Fibroblast of lung (primary cell): ENCODE results near the gene INO80E. TPM values are rescaled to one million over a fixed set of nuclear protein-coding genes. Genes with fewer than 3 reads are reported as not detected.
A peak's percentile ranks its signal among the peaks of the same experiment; 100 is the strongest.

ENCODE experiments used
- DNase-seq, 2 donors: peaks; one replicate each; pipeline versions ENCODE4 v3.0.0 to v3.0.0-alpha.2; 2010; ENCODE audit warnings: low read depth in 2 of 2
- H2AFZ ChIP-seq: 2 replicates; pipeline ENCODE4 v1.5.1; 2012; ENCODE audit warnings: low read length, control low read depth, inconsistent platforms
- H3K27ac ChIP-seq: 2 replicates; pipeline ENCODE4 v1.5.1; 2011; ENCODE audit warnings: low read length, control low read depth; ENCODE audit not compliant: insufficient read depth
- H3K27me3 ChIP-seq: 2 replicates; pipeline ENCODE4 v1.5.1; 2011; ENCODE audit warnings: mild to moderate bottlenecking, low read length; ENCODE audit not compliant: control insufficient read depth, insufficient read depth
- H3K36me3 ChIP-seq: 2 replicates; pipeline ENCODE4 v1.5.1; 2011; ENCODE audit warnings: low read length; ENCODE audit not compliant: control insufficient read depth, insufficient read depth
- H3K4me1 ChIP-seq: 2 replicates; pipeline ENCODE4 v1.5.1; 2011; ENCODE audit warnings: low read length; ENCODE audit not compliant: control insufficient read depth, insufficient read depth; ENCODE audit errors: extremely low read depth
- H3K4me2 ChIP-seq: 2 replicates; pipeline ENCODE4 v1.5.1; 2011; ENCODE audit warnings: low read length, control low read depth; ENCODE audit not compliant: insufficient read depth; ENCODE audit errors: extremely low read depth
- H3K4me3 ChIP-seq, 4 experiments: fragments of 200-600 bp in 1 of 4; sonication (generic) in 1 of 4; replicated peaks in 1 of 4; 2 replicates each; pipeline ENCODE4 v1.5.1; 2011 to 2016; ENCODE audit warnings: low read length in 4 of 4, low read depth in 3 of 4, mild to moderate bottlenecking in 3 of 4, control low read depth in 2 of 4, inconsistent platforms in 1 of 4, mixed read lengths in 1 of 4; ENCODE audit not compliant: insufficient read depth in 1 of 4; ENCODE audit errors: control extremely low read depth in 1 of 4
- H3K79me2 ChIP-seq: 2 replicates; pipeline ENCODE4 v1.5.1; 2012; ENCODE audit warnings: mild to moderate bottlenecking, low read length, inconsistent platforms; ENCODE audit not compliant: control insufficient read depth, insufficient read depth
- H3K9ac ChIP-seq: 2 replicates; pipeline ENCODE4 v1.5.1; 2011; ENCODE audit warnings: mild to moderate bottlenecking, low read length, control low read depth; ENCODE audit not compliant: insufficient read depth
- H3K9me3 ChIP-seq: 2 replicates; pipeline ENCODE4 v1.5.1; 2012; ENCODE audit warnings: low read depth, low read length; ENCODE audit not compliant: control insufficient read depth, insufficient read depth
- H4K20me1 ChIP-seq: 2 replicates; pipeline ENCODE4 v1.5.1; 2011; ENCODE audit warnings: low read length; ENCODE audit not compliant: control insufficient read depth, insufficient read depth; ENCODE audit errors: extremely low read depth
- EZH2 ChIP-seq: IDR thresholded peaks from 2 replicates; pipeline ENCODE4 v1.5.1; 2012; ENCODE audit warnings: low read length, control low read depth, mild to moderate bottlenecking; ENCODE audit errors: missing control alignments
- polyA plus RNA-seq, 2 donors: library from polyadenylated mRNA; depleted of rRNA in 1 of 2; stranded (reverse) in 1 of 2; unstranded in 1 of 2; fragments of >200 nt; gene quantifications; 2 replicates each; pipeline ENCODE4 v1.2.1, GENCODE V29; 2011 to 2012; ENCODE audit warnings: missing spikeins in 1 of 2
- total RNA-seq: library from RNA; depleted of rRNA; stranded (reverse); fragments of >200 nt; gene quantifications from 2 replicates; pipeline ENCODE4 v1.2.1, GENCODE V29; 2014
- TF ChIP-seq, protein P1 (sequence below), 2 donors: IDR thresholded peaks in 1 of 2; conservative IDR thresholded peaks in 1 of 2; 1 replicate in 1 of 2; 2 replicates in 1 of 2; pipeline ENCODE4 v1.5.1; 2011 to 2012; ENCODE audit warnings: low read length in 2 of 2, control low read depth in 1 of 2, inconsistent platforms in 1 of 2, low read depth in 1 of 2, mild to moderate bottlenecking in 1 of 2

Gene INO80E
- total and polyA plus RNA-seq, 2 donors (not counting 1 experiment from before 2014, with no cell fraction given), result 16.3 to 21.9 TPM

DNA sequence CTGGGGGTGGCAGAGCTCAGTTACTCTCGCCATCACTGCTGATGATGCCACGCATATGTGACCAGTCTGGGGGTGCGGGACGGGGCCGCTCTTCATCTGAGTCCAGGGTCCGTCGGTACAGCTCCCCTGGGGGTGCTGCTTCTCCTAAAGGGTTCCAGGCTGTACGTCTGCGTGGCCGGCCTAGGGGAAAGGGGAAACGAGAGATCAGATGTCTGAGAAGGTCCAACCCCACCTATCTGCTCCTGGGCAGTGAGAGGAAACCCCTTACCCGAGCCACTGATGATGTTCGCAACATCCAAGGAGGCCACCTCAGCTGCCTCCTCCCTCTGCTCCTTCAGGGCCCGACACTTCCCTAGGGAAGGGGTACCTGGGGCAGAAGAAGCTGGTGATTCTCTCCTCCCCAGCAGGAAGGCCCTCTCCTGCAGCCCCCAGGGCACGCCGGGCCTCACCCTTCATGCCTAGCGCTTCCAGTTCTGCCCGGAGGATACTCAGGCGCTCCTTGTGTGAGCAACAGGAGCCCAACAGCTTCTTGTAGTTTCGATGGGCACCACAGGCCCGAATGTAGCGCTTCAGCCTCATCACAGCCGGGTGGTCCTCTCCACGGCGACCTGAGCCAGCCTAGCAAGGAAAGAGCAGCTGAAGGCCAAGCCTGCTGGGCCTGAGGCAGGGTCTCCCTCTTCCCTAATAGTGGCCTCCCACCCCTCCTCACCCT is 2.7 kb upstream of the INO80E start:
- no peak for DNase-seq
- Histone ChIP-seq H4K20me1 (no peaks in the 10 kb centered on the region), H3K9me3 (no peaks in the 10 kb centered on the region), H3K4me1 (peaks cover 14% of the 10 kb centered on the region), H3K4me2 (no peak overlapping the region), H3K36me3 (peaks cover 14% of the 10 kb centered on the region), H3K27ac (no peak overlapping the region), H2AFZ (no peak overlapping the region), H3K27me3 (no peaks in the 10 kb centered on the region), H3K4me3 (no peak overlapping the region), H3K9ac (no peak overlapping the region), H3K79me2 (peaks cover 6% of the 10 kb centered on the region)
- no peak for TF ChIP-seq EZH2

DNA sequence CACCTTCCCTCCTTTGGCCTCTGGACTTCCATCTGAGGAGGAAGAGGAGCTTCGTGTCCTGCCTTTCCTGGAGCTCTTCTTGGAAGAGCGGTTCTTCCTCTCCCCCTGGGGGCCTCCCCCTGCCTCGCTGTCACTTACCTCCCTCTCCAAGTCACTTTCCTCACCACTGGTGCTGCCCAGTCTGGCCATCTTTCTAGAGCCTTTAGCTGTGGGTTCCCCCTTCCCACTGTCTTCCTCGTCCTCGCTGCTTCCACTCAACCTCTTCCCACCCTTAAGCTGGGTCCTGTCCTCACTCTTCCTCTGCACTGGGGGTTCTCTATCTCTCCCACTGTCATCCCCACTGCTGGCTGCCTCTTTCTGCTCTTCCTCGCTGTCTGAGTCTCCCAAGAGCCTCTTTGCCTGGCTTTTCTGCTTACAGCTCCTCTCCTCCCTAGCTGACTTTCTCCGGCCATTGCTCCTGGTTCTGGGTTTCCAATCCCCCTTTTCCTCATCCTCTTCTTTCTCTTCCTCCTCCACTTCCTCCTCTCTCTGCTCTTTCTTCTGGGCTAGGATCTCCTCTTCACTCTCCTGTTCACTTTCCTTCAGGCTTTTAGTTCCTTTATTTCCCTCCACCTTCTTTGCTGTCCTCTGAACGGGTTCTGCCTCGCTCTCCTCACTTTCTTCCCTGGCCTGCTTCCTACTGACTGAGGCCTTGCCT is 2.0 kb upstream of the INO80E start:
- Histone ChIP-seq H3K79me2 (peaks cover 6% of the 10 kb centered on the region), H3K4me1 (peaks cover 14% of the 10 kb centered on the region), H3K27me3 (no peaks in the 10 kb centered on the region), H3K27ac (peak overlapping the region; percentile 97), H2AFZ (no peak overlapping the region), H3K36me3 (peaks cover 14% of the 10 kb centered on the region), H3K4me2 (peak overlapping the region; percentile 93), H3K9me3 (no peaks in the 10 kb centered on the region), H4K20me1 (no peaks in the 10 kb centered on the region), H3K9ac (no peak overlapping the region), H3K4me3 (peak overlapping the region in 1 of 4 experiments; percentile 96)
- TF ChIP-seq, protein P1, sequence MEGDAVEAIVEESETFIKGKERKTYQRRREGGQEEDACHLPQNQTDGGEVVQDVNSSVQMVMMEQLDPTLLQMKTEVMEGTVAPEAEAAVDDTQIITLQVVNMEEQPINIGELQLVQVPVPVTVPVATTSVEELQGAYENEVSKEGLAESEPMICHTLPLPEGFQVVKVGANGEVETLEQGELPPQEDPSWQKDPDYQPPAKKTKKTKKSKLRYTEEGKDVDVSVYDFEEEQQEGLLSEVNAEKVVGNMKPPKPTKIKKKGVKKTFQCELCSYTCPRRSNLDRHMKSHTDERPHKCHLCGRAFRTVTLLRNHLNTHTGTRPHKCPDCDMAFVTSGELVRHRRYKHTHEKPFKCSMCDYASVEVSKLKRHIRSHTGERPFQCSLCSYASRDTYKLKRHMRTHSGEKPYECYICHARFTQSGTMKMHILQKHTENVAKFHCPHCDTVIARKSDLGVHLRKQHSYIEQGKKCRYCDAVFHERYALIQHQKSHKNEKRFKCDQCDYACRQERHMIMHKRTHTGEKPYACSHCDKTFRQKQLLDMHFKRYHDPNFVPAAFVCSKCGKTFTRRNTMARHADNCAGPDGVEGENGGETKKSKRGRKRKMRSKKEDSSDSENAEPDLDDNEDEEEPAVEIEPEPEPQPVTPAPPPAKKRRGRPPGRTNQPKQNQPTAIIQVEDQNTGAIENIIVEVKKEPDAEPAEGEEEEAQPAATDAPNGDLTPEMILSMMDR (conservative IDR thresholded peaks at IDR 0.05 in 1 of 2, IDR thresholded peaks at IDR 0.05 in 1 of 2; ENCODE audit: low read depth in 1 of 2, low read length in 2 of 2), result no peak
- no peak for TF ChIP-seq EZH2
- no peak for DNase-seq

DNA sequence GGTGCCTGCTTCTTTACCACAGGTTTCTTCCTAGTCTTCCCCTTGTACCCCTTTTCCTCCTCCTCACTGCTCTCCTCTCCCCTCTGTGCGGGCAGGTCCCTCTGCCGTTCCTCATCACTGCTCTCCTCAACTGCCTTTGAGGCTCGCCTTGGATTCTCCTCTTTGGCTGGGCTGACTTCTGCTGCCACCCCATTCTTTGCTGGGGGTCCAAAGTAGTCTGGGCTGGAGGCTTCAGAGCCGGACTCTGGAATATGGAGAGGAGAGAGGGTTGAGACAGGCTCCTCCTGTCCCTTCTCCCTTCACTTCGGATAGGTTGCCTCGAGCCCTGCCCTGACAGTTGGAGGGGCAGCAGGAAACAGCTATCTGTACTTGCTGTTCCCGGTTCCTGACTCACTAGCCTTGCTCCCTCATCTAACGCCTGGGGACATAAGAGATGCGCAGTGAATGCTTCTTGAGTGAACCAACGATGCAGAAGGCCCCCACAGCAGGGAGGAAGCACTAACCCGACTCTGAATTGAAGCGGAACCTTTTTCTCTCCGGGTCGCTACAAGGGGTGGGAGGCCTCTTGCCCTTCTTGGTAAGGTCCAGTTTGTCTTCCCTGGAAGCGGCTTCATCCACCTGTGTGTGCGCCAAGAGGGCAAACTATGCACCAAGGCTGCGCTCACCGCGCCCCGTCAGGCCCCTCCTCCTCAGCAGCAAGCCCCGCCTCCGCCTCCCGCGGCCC is 1.3 kb upstream of the INO80E start:
- peak overlapping the region; percentile 93 for H3K4me2 ChIP-seq
- peak overlapping the region; percentile 83 for H3K9ac ChIP-seq
- peak overlapping the region; percentile 97 for H3K27ac ChIP-seq
- peaks cover 16% of the 10 kb centered on the region for H3K36me3 ChIP-seq
- H3K27me3 ChIP-seq, result no peaks in the 10 kb centered on the region
- DNase-seq, result peak in 1 of 2 donors; percentile 43
- no peaks in the 10 kb centered on the region for H4K20me1 ChIP-seq
- peaks cover 6% of the 10 kb centered on the region for H3K79me2 ChIP-seq
- peak overlapping the region; percentile 74 for H2AFZ ChIP-seq
- H3K4me1 ChIP-seq, result peaks cover 14% of the 10 kb centered on the region
- TF ChIP-seq EZH2, result no peak
- TF ChIP-seq, protein P1 (conservative IDR thresholded peaks at IDR 0.05 in 1 of 2, IDR thresholded peaks at IDR 0.05 in 1 of 2; ENCODE audit: low read depth in 1 of 2, low read length in 2 of 2), result no peak
- peak overlapping the region; percentile 74 to 97 (median 93) for H3K4me3 ChIP-seq
- no peaks in the 10 kb centered on the region for H3K9me3 ChIP-seq
